Measurements from ENCODE around the gene SEMA4B.

Gene SEMA4B

DNA sequence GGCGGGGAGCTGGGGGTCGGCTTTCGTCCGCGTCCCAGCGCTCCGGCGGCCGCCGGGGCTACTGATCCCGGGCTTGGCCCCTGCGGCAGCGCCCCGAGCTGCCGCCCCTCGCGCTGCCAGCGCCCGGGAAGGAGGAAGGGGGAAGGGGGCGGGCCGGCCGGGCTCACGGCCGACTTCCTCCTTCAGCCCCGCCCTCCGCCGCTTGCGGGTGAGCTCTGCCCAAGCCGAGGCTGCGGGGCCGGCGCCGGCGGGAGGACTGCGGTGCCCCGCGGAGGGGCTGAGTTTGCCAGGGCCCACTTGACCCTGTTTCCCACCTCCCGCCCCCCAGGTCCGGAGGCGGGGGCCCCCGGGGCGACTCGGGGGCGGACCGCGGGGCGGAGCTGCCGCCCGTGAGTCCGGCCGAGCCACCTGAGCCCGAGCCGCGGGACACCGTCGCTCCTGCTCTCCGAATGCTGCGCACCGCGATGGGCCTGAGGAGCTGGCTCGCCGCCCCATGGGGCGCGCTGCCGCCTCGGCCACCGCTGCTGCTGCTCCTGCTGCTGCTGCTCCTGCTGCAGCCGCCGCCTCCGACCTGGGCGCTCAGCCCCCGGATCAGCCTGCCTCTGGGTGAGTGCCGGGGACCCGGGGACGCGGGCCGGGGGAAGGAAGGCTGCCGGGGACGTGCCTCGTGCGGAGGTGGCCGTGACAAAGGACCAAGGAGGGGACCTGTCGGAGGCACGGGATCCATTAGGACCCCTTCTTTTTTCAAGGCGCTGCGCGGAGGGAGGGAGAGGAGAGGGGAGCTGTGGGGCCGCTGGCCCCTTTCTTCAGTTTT lies at the start of gene SEMA4B:
Gene SEMA4B, plus strand, starts transcription at position 201 of the 814 bp plus-strand sequence. Its CDS starts 249 bp downstream, at position 450.
- H3K4me3 ChIP-seq (ENCODE audit: low read depth in 1 of 2, low read length in 1 of 2), result peak within 1 kb of the TSS; percentile 72
- H3K27ac ChIP-seq, result peak within 1 kb of the TSS; percentile 82
- H3K9me3 ChIP-seq, result no peaks in the 10 kb centered on the region
- peaks cover 70 to 78% of the 10 kb centered on the region in 2 experiments for H3K4me1 ChIP-seq (ENCODE audit: control insufficient read depth in 1 of 2, insufficient read depth in 1 of 2, low read depth in 1 of 2, low read length in 1 of 2)
- H3K36me3 ChIP-seq, result peaks cover 47% of the 10 kb centered on the region
- TF ChIP-seq, protein P1, sequence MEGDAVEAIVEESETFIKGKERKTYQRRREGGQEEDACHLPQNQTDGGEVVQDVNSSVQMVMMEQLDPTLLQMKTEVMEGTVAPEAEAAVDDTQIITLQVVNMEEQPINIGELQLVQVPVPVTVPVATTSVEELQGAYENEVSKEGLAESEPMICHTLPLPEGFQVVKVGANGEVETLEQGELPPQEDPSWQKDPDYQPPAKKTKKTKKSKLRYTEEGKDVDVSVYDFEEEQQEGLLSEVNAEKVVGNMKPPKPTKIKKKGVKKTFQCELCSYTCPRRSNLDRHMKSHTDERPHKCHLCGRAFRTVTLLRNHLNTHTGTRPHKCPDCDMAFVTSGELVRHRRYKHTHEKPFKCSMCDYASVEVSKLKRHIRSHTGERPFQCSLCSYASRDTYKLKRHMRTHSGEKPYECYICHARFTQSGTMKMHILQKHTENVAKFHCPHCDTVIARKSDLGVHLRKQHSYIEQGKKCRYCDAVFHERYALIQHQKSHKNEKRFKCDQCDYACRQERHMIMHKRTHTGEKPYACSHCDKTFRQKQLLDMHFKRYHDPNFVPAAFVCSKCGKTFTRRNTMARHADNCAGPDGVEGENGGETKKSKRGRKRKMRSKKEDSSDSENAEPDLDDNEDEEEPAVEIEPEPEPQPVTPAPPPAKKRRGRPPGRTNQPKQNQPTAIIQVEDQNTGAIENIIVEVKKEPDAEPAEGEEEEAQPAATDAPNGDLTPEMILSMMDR (IDR thresholded peaks at IDR 0.05), result peak; percentile 36
- peaks cover 7% of the 10 kb centered on the region for H3K27me3 ChIP-seq

DNA sequence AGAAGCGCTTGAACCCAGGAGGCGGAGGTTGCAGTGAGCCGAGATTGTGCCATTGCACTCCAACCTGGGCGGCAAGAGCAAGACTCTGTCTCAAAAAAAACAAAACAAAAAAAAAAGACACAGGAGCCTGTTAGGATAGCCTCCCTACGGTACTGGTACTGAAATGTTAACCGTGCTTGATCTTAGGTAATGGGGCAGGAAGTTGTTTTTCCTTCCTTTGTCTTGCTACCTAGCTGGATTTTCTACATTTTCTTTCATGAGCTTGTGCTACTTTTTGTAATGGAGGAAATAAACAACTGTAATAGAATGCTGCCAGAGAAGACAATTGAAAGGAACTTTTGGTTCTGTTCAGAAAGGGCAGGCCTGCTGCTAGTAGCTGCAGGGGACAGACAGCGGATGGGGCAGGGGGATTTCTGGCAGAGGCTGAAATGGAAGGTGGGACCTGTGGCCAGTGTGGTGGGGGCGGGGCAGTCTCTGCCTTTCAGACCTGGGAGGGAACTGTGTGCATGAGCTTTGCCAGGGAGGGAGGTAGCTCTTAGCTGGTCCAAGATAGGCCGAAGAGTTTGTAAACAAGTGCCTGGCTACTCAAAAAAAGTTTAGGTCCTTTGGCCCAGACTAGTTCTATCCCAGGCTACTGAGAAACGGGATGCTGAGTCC lies 49.0 kb upstream of the SEMA4B start:
- TF ChIP-seq, protein P1 (IDR thresholded peaks at IDR 0.05), result no peak
- H3K27ac ChIP-seq, result peak overlapping the region; percentile 33
- H3K4me1 ChIP-seq (ENCODE audit: control insufficient read depth in 1 of 2, insufficient read depth in 1 of 2, low read depth in 1 of 2, low read length in 1 of 2), result peaks cover 11 to 24% of the 10 kb centered on the region in 2 experiments
- no peaks in the 10 kb centered on the region for H3K27me3 ChIP-seq
- H3K4me3 ChIP-seq (ENCODE audit: low read depth in 1 of 2, low read length in 1 of 2), result no peak overlapping the region
- H3K9me3 ChIP-seq, result no peaks in the 10 kb centered on the region
- no peaks in the 10 kb centered on the region for H3K36me3 ChIP-seq

DNA sequence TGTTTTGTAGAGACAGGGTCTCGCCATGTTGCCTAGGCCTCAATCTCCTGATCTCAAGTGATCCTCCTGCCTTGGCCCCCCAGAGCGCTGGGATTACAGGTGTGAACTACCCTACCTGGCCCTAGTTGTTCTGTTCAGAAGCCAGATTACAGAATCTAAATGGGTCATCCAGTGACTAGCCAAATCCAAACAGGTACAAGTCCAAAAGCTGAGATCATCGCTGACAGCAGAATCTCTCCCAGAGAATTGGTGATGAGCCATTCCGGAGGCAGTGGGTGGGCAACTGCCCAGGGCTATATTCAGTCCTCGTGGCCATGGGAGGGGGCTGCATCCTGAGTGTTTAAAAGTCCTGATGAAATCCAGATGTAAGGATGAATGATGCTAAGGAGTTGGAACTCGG lies 47.5 kb upstream of the SEMA4B start:
- TF ChIP-seq, protein P1 (IDR thresholded peaks at IDR 0.05), result no peak
- Histone ChIP-seq H3K4me3 (ENCODE audit: low read depth in 1 of 2, low read length in 1 of 2) (no peak overlapping the region), H3K36me3 (no peaks in the 10 kb centered on the region), H3K27ac (no peak overlapping the region), H3K27me3 (no peaks in the 10 kb centered on the region), H3K4me1 (ENCODE audit: control insufficient read depth in 1 of 2, insufficient read depth in 1 of 2, low read depth in 1 of 2, low read length in 1 of 2) (peaks cover 17 to 30% of the 10 kb centered on the region in 2 experiments), H3K9me3 (no peaks in the 10 kb centered on the region)

DNA sequence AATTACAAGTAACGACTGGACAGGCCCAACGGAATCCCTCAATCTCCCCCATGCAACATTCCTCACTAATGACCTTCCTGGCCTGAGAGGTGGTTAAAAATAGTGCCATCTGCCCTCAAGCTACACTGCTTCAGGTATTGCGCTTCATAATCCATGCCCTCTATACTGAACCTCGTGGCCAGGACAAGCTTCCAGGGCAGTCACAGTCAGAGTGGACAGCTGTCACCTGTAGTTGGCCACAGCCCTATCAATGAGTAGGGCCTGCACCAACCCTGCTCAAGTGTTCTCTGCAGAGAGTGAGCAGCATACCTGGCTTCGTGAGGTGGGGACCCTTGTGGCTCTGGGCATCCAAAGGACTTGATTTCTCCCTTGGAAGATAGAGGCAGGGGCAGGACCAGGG lies 46.9 kb upstream of the SEMA4B start:
- no peaks in the 10 kb centered on the region for H3K9me3 ChIP-seq
- H3K4me1 ChIP-seq (ENCODE audit: control insufficient read depth in 1 of 2, insufficient read depth in 1 of 2, low read depth in 1 of 2, low read length in 1 of 2), result peaks cover 17 to 30% of the 10 kb centered on the region in 2 experiments
- no peak overlapping the region for H3K4me3 ChIP-seq (ENCODE audit: low read depth in 1 of 2, low read length in 1 of 2)
- TF ChIP-seq, protein P1 (IDR thresholded peaks at IDR 0.05), result no peak
- no peaks in the 10 kb centered on the region for H3K27me3 ChIP-seq
- H3K27ac ChIP-seq, result no peak overlapping the region
- H3K36me3 ChIP-seq, result no peaks in the 10 kb centered on the region

- peaks cover 17 to 30% of the 10 kb centered on the region in 2 experiments for H3K4me1 ChIP-seq (ENCODE audit: control insufficient read depth in 1 of 2, insufficient read depth in 1 of 2, low read depth in 1 of 2, low read length in 1 of 2)
- no peaks in the 10 kb centered on the region for H3K27me3 ChIP-seq
- H3K4me3 ChIP-seq (ENCODE audit: low read depth in 1 of 2, low read length in 1 of 2), result no peak overlapping the region
- TF ChIP-seq, protein P1 (IDR thresholded peaks at IDR 0.05), result no peak
- H3K9me3 ChIP-seq, result no peaks in the 10 kb centered on the region
- H3K36me3 ChIP-seq, result no peaks in the 10 kb centered on the region
- H3K27ac ChIP-seq, result no peak overlapping the region
These were observed 46.1 kb upstream of the SEMA4B start for GRCh38 chr15:90154861-90155626.
